ENCODE measurements around the gene HEATR9.

HEATR9 gene

GRCh38 chr17:35807371-35808144 lies 61.1 kb downstream of the HEATR9 start:
- H4K20me1 ChIP-seq (ENCODE audit: insufficient read depth, low read length) = peaks cover 11% of the 10 kb centered on the region; the same call in 1 of the 2 replicates
- no peak overlapping the region for H3K4me2 ChIP-seq (ENCODE audit: low read depth, low read length)
- no peak for DNase-seq
- no peaks in the 10 kb centered on the region for H3K36me3 ChIP-seq (replicated peaks; ENCODE audit: insufficient read depth, low read length)
- no peaks in the 10 kb centered on the region for H3K27me3 ChIP-seq (replicated peaks; ENCODE audit: insufficient read depth, low read length)
- H2AFZ ChIP-seq (ENCODE audit: low read length) = no peak overlapping the region
- H3K4me3 ChIP-seq (ENCODE audit: low read length) = no peak overlapping the region
- H3F3A ChIP-seq (ENCODE audit: insufficient read depth, low read length) = 0 out of 2 replicates have a peak, but pooled peaks cover 3% of the 10 kb centered on the region
- no peak for TF ChIP-seq CTCF (IDR thresholded peaks at IDR 0.05; ENCODE audit: low read length)
- peaks cover 14% of the 10 kb centered on the region for H3K4me1 ChIP-seq (ENCODE audit: low read length)
- H3K27ac ChIP-seq (ENCODE audit: low read length) = no peak overlapping the region
- no peaks in the 10 kb centered on the region for H3K9me3 ChIP-seq (replicated peaks; ENCODE audit: insufficient read depth, low read length)
- peaks cover 33% of the 10 kb centered on the region for H3K79me2 ChIP-seq (ENCODE audit: low read length)
- H3K9me2 ChIP-seq (replicated peaks; ENCODE audit: insufficient read depth, low read length) = no peaks in the 10 kb centered on the region
- H3K9ac ChIP-seq (ENCODE audit: low read length) = no peak overlapping the region

Measured in MM.1S (cell line).